IMR-90 (cell line): ENCODE measurements around the gene TDRD7. TPM values are rescaled to one million over a fixed set of nuclear protein-coding genes. Genes with fewer than 3 reads are reported as not detected.

Source experiments
- ATAC-seq: fragments of 200-7000 bp; cut with Tn5 transposase; 2 replicates; pipeline ENCODE4 v1.9.1; 2020; ENCODE audit warnings: low read depth, mild to moderate bottlenecking, moderate library complexity
- BruUV-seq: library from RNA; stranded (reverse); fragments of 400-500 nt; replicated peaks from 2 replicates; lab custom pipeline; 2021; lab: Mats Ljungman, UMichigan
- CTCF ChIA-PET: fragments of 300-600 bp; formaldehyde crosslinking; extraction: SDS; loops from one replicate; lab custom pipeline; 2021; ENCODE audit warnings: antibody characterized with exemption; lab: Yijun Ruan, JAX
- POLR2A ChIA-PET: fragments of 300-600 bp; sonication (Branson Sonifier 250); formaldehyde crosslinking; loops from one replicate; lab custom pipeline; 2022; ENCODE audit warnings: antibody characterized with exemption; ENCODE audit not compliant: unreplicated experiment; lab: Charles Lee
- DNase-seq: peaks from one replicate; pipeline ENCODE4 v3.0.0; 2013
- H2AFZ ChIP-seq: replicated peaks from 2 replicates; pipeline ENCODE3; 2013; ENCODE audit warnings: low read length, mild to moderate bottlenecking; ENCODE audit not compliant: poor library complexity
- H2AK5ac ChIP-seq: 2 replicates; pipeline ENCODE4 v1.6.1; 2013; ENCODE audit warnings: low read depth, low read length, inconsistent platforms
- H2AK9ac ChIP-seq: replicated peaks from 2 replicates; pipeline ENCODE3; 2013; ENCODE audit warnings: mild to moderate bottlenecking, low read depth, low read length, moderate library complexity; ENCODE audit not compliant: poor library complexity
- H2BK120ac ChIP-seq: 2 replicates; pipeline ENCODE4 v1.6.1; 2013; ENCODE audit warnings: low read depth, low read length, inconsistent platforms
- H2BK15ac ChIP-seq: 3 replicates; pipeline ENCODE4 v1.6.1; 2013; ENCODE audit warnings: low read depth, low read length, inconsistent platforms
- H2BK20ac ChIP-seq: 2 replicates; pipeline ENCODE4 v1.6.1; 2013; ENCODE audit warnings: low read depth, mild to moderate bottlenecking, inconsistent platforms, low read length, moderate library complexity
- H2BK5ac ChIP-seq: 2 replicates; pipeline ENCODE4 v1.6.1; 2013; ENCODE audit warnings: mild to moderate bottlenecking, low read depth, low read length, inconsistent platforms; ENCODE audit not compliant: poor library complexity, severe bottlenecking
- H3K14ac ChIP-seq: replicated peaks from 2 replicates; pipeline ENCODE4 v1.6.1; 2013; ENCODE audit warnings: low read depth, low read length, inconsistent platforms
- H3K18ac ChIP-seq: 2 replicates; pipeline ENCODE4 v1.6.1; 2013; ENCODE audit warnings: low read depth, low read length, control low read depth
- H3K23ac ChIP-seq: 2 replicates; pipeline ENCODE4 v1.6.1; 2013; ENCODE audit warnings: low read depth, low read length, inconsistent platforms
- H3K27ac ChIP-seq: 2 replicates; pipeline ENCODE4 v1.5.1; 2013; ENCODE audit warnings: mild to moderate bottlenecking, control low read depth, low read length; ENCODE audit not compliant: insufficient read depth
- H3K27me3 ChIP-seq: 2 replicates; pipeline ENCODE4 v1.6.1; 2013; ENCODE audit warnings: low read length; ENCODE audit not compliant: control insufficient read depth, insufficient read depth
- H3K36me3 ChIP-seq: 2 replicates; pipeline ENCODE4 v1.6.1; 2013; ENCODE audit warnings: low read length, mixed read lengths; ENCODE audit not compliant: control insufficient read depth, insufficient read depth
- H3K4ac ChIP-seq: 2 replicates; pipeline ENCODE4 v1.6.1; 2013; ENCODE audit warnings: low read depth, low read length, inconsistent platforms
- H3K4me1 ChIP-seq: 2 replicates; pipeline ENCODE4 v1.6.1; 2013; ENCODE audit warnings: low read length, mixed read lengths; ENCODE audit not compliant: control insufficient read depth, insufficient read depth
- H3K4me2 ChIP-seq: 2 replicates; pipeline ENCODE4 v1.6.1; 2013; ENCODE audit warnings: low read depth, mild to moderate bottlenecking, control low read depth, low read length, moderate library complexity
- H3K4me3 ChIP-seq: 2 replicates; pipeline ENCODE4 v1.5.1; 2013; ENCODE audit warnings: low read depth, mild to moderate bottlenecking, control low read depth, low read length, moderate library complexity; ENCODE audit not compliant: insufficient read depth
- H3K56ac ChIP-seq: 2 replicates; pipeline ENCODE4 v1.6.1; 2013; ENCODE audit warnings: low read length, inconsistent platforms; ENCODE audit not compliant: insufficient read depth; ENCODE audit errors: extremely low read depth
- H3K79me1 ChIP-seq, 2 experiments: 2 replicates each; pipeline ENCODE4 v1.6.1; 2013; ENCODE audit warnings: low read length in 2 of 2, inconsistent platforms in 1 of 2, low read depth in 1 of 2
- H3K9ac ChIP-seq: 2 replicates; pipeline ENCODE4 v1.6.1; 2013; ENCODE audit warnings: low read depth, low read length, control low read depth
- H3K9me1 ChIP-seq: 2 replicates; pipeline ENCODE4 v1.6.1; 2013; ENCODE audit warnings: low read length, inconsistent platforms; ENCODE audit not compliant: insufficient read depth
- H3K9me3 ChIP-seq: 2 replicates; pipeline ENCODE4 v1.6.1; 2013; ENCODE audit warnings: low read length; ENCODE audit not compliant: control insufficient read depth, insufficient read depth
- H4K20me1 ChIP-seq: 2 replicates; pipeline ENCODE4 v1.6.1; 2013; ENCODE audit warnings: low read length, inconsistent platforms; ENCODE audit not compliant: insufficient read depth
- H4K5ac ChIP-seq: 2 replicates; pipeline ENCODE4 v1.6.1; 2013; ENCODE audit warnings: mild to moderate bottlenecking, low read depth, low read length, control low read depth
- H4K8ac ChIP-seq, 2 experiments: 2 replicates each; pipeline ENCODE4 v1.6.1; 2013; ENCODE audit warnings: low read depth in 2 of 2, low read length in 2 of 2, control low read depth in 1 of 2, inconsistent platforms in 1 of 2
- H4K91ac ChIP-seq: 2 replicates; pipeline ENCODE4 v1.6.1; 2013; ENCODE audit warnings: low read depth, low read length, inconsistent platforms; ENCODE audit not compliant: insufficient read depth
- MAFK ChIP-seq: IDR thresholded peaks from 2 replicates; pipeline ENCODE4 v1.6.1; 2012; ENCODE audit warnings: low read depth, low read length, improper control_type of control experiment
- NFE2L2 ChIP-seq: fragments of 150-350 bp; IDR thresholded peaks from 2 replicates; pipeline ENCODE4 v1.6.1; 2016; ENCODE audit warnings: low read depth, mild to moderate bottlenecking, low read length
- WGBS, 2 experiments: methylation state at CpG; one replicate each; pipeline versions ENCODE4 v1.1.5 to v1.1.7; 2013; ENCODE audit warnings: missing lambda C conversion rate in 2 of 2; ENCODE audit not compliant: insufficient read length in 1 of 2; ENCODE audit errors: extremely low coverage in 2 of 2; 5-methylcytosine and 5-hydroxymethylcytosine counted together
- dilution Hi-C: fragments of 300-500 bp; cut with HindIII; formaldehyde crosslinking; loops from one replicate; pipeline ENCODE4 v1.14.3; 2018; ENCODE audit warnings: low sequenced_read_pairs; ENCODE audit not compliant: unreplicated experiment
- in situ Hi-C: fragments of 300-500 bp; cut with MboI; formaldehyde crosslinking; loops from 3 replicates; pipeline ENCODE4 v1.14.3; 2019; ENCODE audit warnings: low sequenced_read_pairs, inconsistent platforms, mixed read lengths
- intact Hi-C: fragments of 100-400 bp; cut with micrococcal nuclease; formaldehyde crosslinking; loops from 2 replicates; pipeline ENCODE4 v1.10.0; 2022
- polyA plus RNA-seq, 3 experiments: library from polyadenylated mRNA; depleted of rRNA; stranded (reverse); fragments of >200 nt; gene quantifications; 2 replicates each; pipeline ENCODE4 v1.2.3, GENCODE V29; 2012; ENCODE audit warnings: low replicate concordance in 1 of 3
- total RNA-seq: library from RNA; depleted of rRNA; stranded (reverse); fragments of >200 nt; gene quantifications from 2 replicates; pipeline ENCODE4 v1.2.3, GENCODE V29; 2012

Gene TDRD7
- total and polyA plus RNA-seq, 2 of the 4 experiments (the other 2 are of a cell fraction), result 4.4 to 9.7 TPM

- H2AK9ac ChIP-seq, result no peak overlapping the region
- TF ChIP-seq MAFK, result peak; percentile 26; the same call in 1 of the 2 replicates
- TF ChIP-seq NFE2L2, result no peak
- intact Hi-C loops, result no loop called here
Observed at GRCh38 chr9:97406620-97407177, 5.2 kb upstream of the TDRD7 start.

More at GRCh38 chr9:97406620-97407177, 5.2 kb upstream of the TDRD7 start:
- no peak for DNase-seq
- in situ Hi-C loops (no loop called here), dilution Hi-C loops (no loop called here)
- H2BK5ac ChIP-seq, result no peak overlapping the region
- no peaks in the 10 kb centered on the region for H4K20me1 ChIP-seq
- no peak overlapping the region for H3K23ac ChIP-seq
- no peaks in the 10 kb centered on the region for H3K79me1 ChIP-seq
- WGBS, 2 experiments, result no CpG with 5 or more reads among the region's 3 CpGs
- no peak overlapping the region for H2AFZ ChIP-seq
- H3K9ac ChIP-seq, result no peak overlapping the region
- H2BK120ac ChIP-seq, result no peak overlapping the region
- no peak overlapping the region for H3K4me3 ChIP-seq
- no peak overlapping the region for H3K4me2 ChIP-seq
- H3K36me3 ChIP-seq, result no peaks in the 10 kb centered on the region
- 0 out of 2 replicates have a peak, but pooled peaks cover 2% of the 10 kb centered on the region for H3K9me3 ChIP-seq
- H3K14ac ChIP-seq, result no peak overlapping the region
- no peak overlapping the region for H4K91ac ChIP-seq
- H2AK5ac ChIP-seq, result no peak overlapping the region
- no peak overlapping the region for H2BK15ac ChIP-seq
- H3K27ac ChIP-seq, result no peak overlapping the region
- H3K4ac ChIP-seq, result no peak overlapping the region
- no peak overlapping the region for H4K8ac ChIP-seq
- no peak overlapping the region for H4K5ac ChIP-seq
- ATAC-seq, result no peak
- H3K9me1 ChIP-seq, result no peaks in the 10 kb centered on the region
- peaks cover 16% of the 10 kb centered on the region for H3K27me3 ChIP-seq
- H2BK20ac ChIP-seq, result no peak overlapping the region
- CTCF ChIA-PET, result no interaction called here
- no peak overlapping the region for H3K18ac ChIP-seq
- POLR2A ChIA-PET, result no interaction called here
- no peaks in the 10 kb centered on the region for H3K4me1 ChIP-seq
- no TSS peak for BruUV-seq
- H3K56ac ChIP-seq, result no peak overlapping the region
